OCI-LY3 (cell line): ENCODE data around the gene CNTN5.

Experiments
- H2AFZ ChIP-seq: fragments of 200-600, 300-600 bp; shearing (Covaris generic); 2 replicates; pipeline ENCODE4 v1.6.0; 2014; ENCODE audit warnings: antibody characterized with exemption, low read depth, low read length
- H3K27ac ChIP-seq: fragments of 200-600, 300-600 bp; sonication (generic); 2 replicates; pipeline ENCODE4 v1.5.1; 2014; ENCODE audit warnings: mild to moderate bottlenecking, low read length, moderate library complexity, mixed read lengths
- H3K27me3 ChIP-seq: fragments of 200-600, 300-600 bp; sonication (generic); 2 replicates; pipeline ENCODE4 v1.6.1; 2014; ENCODE audit warnings: low read depth, low read length, mixed read lengths
- H3K36me3 ChIP-seq: fragments of 200-600, 300-600 bp; sonication (generic); replicated peaks from 2 replicates; pipeline ENCODE3; 2014; ENCODE audit warnings: low read depth, low read length, mixed read lengths
- H3K4me1 ChIP-seq: fragments of 300-600, 200-600 bp; sonication (generic); 2 replicates; pipeline ENCODE4 v1.6.1; 2014; ENCODE audit warnings: low read length, mixed read lengths
- H3K4me2 ChIP-seq: fragments of 200-600, 300-600 bp; sonication (generic); 2 replicates; pipeline ENCODE4 v1.6.1; 2014; ENCODE audit warnings: low read length, mixed read lengths
- H3K4me3 ChIP-seq: fragments of 300-600, 200-600 bp; sonication (generic); 2 replicates; pipeline ENCODE4 v1.5.1; 2014; ENCODE audit warnings: antibody characterized with exemption, mild to moderate bottlenecking, low read length, moderate library complexity
- H3K79me2 ChIP-seq: fragments of 300-600, 200-600 bp; shearing (Covaris generic); 2 replicates; pipeline ENCODE4 v1.6.1; 2014; ENCODE audit warnings: mild to moderate bottlenecking, low read length, mixed read lengths
- H3K9ac ChIP-seq: fragments of 300-600, 200-600 bp; shearing (Covaris generic); 2 replicates; pipeline ENCODE4 v1.6.0; 2014; ENCODE audit warnings: mild to moderate bottlenecking, low read length, moderate library complexity
- H3K9me3 ChIP-seq: fragments of 200-600, 300-600 bp; shearing (Covaris generic); 2 replicates; pipeline ENCODE4 v1.6.1; 2014; ENCODE audit warnings: low read length, mixed read lengths; ENCODE audit not compliant: insufficient read depth
- H4K20me1 ChIP-seq: fragments of 200-600, 300-600 bp; sonication (generic); 2 replicates; pipeline ENCODE4 v1.6.1; 2016; ENCODE audit warnings: low read length, mixed read lengths; ENCODE audit not compliant: insufficient read depth
- CTCF ChIP-seq: fragments of 200-600, 300-600 bp; sonication (generic); IDR thresholded peaks from 2 replicates; pipeline ENCODE4 v1.5.1; 2014; ENCODE audit warnings: antibody characterized with exemption, low read length, low read depth
- EZH2phosphoT487 ChIP-seq: fragments of 200-600 bp; shearing (Covaris generic); IDR thresholded peaks from 2 replicates; pipeline ENCODE4 v1.6.1; 2018; ENCODE audit warnings: antibody characterized with exemption, mixed run types, low read depth

The CNTN5 gene

GRCh38 chr11:99505831-99506230, 485.1 kb downstream of the CNTN5 start:
- no peak overlapping the region for H3K4me3 ChIP-seq
- TF ChIP-seq CTCF = no peak
- no peak for TF ChIP-seq EZH2phosphoT487
- no peaks in the 10 kb centered on the region for H3K9me3 ChIP-seq
- no peak overlapping the region for H3K9ac ChIP-seq
- H3K27me3 ChIP-seq = no peaks in the 10 kb centered on the region
- no peaks in the 10 kb centered on the region for H3K79me2 ChIP-seq
- no peaks in the 10 kb centered on the region for H4K20me1 ChIP-seq
- no peaks in the 10 kb centered on the region for H3K36me3 ChIP-seq
- H3K4me1 ChIP-seq = no peaks in the 10 kb centered on the region
- no peak overlapping the region for H2AFZ ChIP-seq
- no peak overlapping the region for H3K4me2 ChIP-seq
- H3K27ac ChIP-seq = no peak overlapping the region

GRCh38 chr11:99509863-99510262, 489.1 kb downstream of the CNTN5 start:
- Histone ChIP-seq H3K9me3 (no peaks in the 10 kb centered on the region), H4K20me1 (no peaks in the 10 kb centered on the region), H3K4me1 (no peaks in the 10 kb centered on the region), H3K4me3 (no peak overlapping the region), H3K4me2 (no peak overlapping the region), H3K27ac (no peak overlapping the region), H3K79me2 (no peaks in the 10 kb centered on the region), H3K9ac (no peak overlapping the region), H2AFZ (no peak overlapping the region), H3K36me3 (no peaks in the 10 kb centered on the region), H3K27me3 (no peaks in the 10 kb centered on the region)
- TF ChIP-seq EZH2phosphoT487 = no peak
- no peak for TF ChIP-seq CTCF

GRCh38 chr11:99513368-99513767, 492.6 kb downstream of the CNTN5 start:
- Histone ChIP-seq H3K9ac (no peak overlapping the region), H2AFZ (no peak overlapping the region), H3K79me2 (no peaks in the 10 kb centered on the region), H3K4me1 (no peaks in the 10 kb centered on the region), H3K27ac (no peak overlapping the region), H3K27me3 (no peaks in the 10 kb centered on the region), H3K4me3 (no peak overlapping the region), H3K4me2 (no peak overlapping the region), H3K9me3 (no peaks in the 10 kb centered on the region), H3K36me3 (no peaks in the 10 kb centered on the region), H4K20me1 (no peaks in the 10 kb centered on the region)
- TF ChIP-seq CTCF (no peak), EZH2phosphoT487 (no peak)

DNA sequence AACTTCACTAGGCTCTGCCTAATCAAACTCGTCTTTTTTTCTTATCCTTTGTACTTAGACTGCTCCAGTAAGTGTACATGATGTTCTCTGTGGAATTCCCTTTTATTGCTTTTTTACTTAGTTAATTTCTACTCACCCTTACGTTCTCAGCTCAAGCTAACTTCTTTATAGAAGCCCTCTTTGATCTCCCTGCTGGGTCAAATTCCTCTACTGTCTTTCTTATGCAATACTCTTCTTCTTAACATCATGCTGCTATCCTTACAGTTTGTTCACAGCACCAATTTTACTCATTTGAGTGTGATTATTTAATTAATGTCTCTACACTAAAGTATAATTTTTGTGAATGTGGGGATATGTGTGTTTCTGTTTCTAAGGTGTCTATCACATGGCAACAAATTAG, 498.3 kb downstream of the CNTN5 start:
- H3K9me3 ChIP-seq = no peaks in the 10 kb centered on the region
- no peak overlapping the region for H3K4me3 ChIP-seq
- H2AFZ ChIP-seq = no peak overlapping the region
- no peaks in the 10 kb centered on the region for H3K4me1 ChIP-seq
- H3K9ac ChIP-seq = no peak overlapping the region
- no peaks in the 10 kb centered on the region for H3K27me3 ChIP-seq
- H3K4me2 ChIP-seq = no peak overlapping the region
- TF ChIP-seq EZH2phosphoT487 (no peak), CTCF (no peak)
- no peaks in the 10 kb centered on the region for H4K20me1 ChIP-seq
- no peaks in the 10 kb centered on the region for H3K36me3 ChIP-seq
- H3K79me2 ChIP-seq = no peaks in the 10 kb centered on the region
- H3K27ac ChIP-seq = no peak overlapping the region
